Bronchial epithelial cell (primary cell): Measurements from ENCODE around the gene B3GALNT2. TPM values are rescaled to one million over a fixed set of nuclear protein-coding genes. Genes with fewer than 3 reads are reported as not detected.

Experiments
- DNase-seq: peaks from one replicate; pipeline ENCODE4 v3.0.0-alpha.2; 2010; ENCODE audit warnings: low read depth
- FAIRE-seq: peaks from 2 replicates; lab custom pipeline; 2011; peaks lifted over from hg19 to GRCh38; lab: Jason Lieb, UNC
- H3K27me3 ChIP-seq: 2 replicates; pipeline ENCODE4 v1.5.1; 2011; ENCODE audit warnings: low read length; ENCODE audit not compliant: control insufficient read depth, insufficient read depth
- H3K36me3 ChIP-seq: 2 replicates; pipeline ENCODE4 v1.5.1; 2011; ENCODE audit warnings: low read length; ENCODE audit not compliant: control insufficient read depth, insufficient read depth
- H3K4me3 ChIP-seq: 2 replicates; pipeline ENCODE4 v1.5.1; 2011; ENCODE audit warnings: mild to moderate bottlenecking, low read depth, low read length, control low read depth
- CTCF ChIP-seq: IDR thresholded peaks from 2 replicates; pipeline ENCODE4 v1.5.1; 2011; ENCODE audit warnings: mild to moderate bottlenecking, moderate library complexity, low read length, control low read depth, inconsistent platforms; ENCODE audit not compliant: insufficient read depth, severe bottlenecking
- total RNA-seq: library from RNA; depleted of rRNA; stranded (reverse); fragments of >200 nt; gene quantifications from 2 replicates; pipeline ENCODE4 v1.2.1, GENCODE V29; 2014

Gene B3GALNT2
- total RNA-seq, 1 donor from 2014 or later = 80.3 TPM

GRCh38 chr1:235441159-235441685, 63.0 kb downstream of the B3GALNT2 start:
- DNase-seq (no peak), FAIRE-seq (no peak)
- no peak for TF ChIP-seq CTCF
- Histone ChIP-seq H3K36me3 (peaks cover 9% of the 10 kb centered on the region), H3K27me3 (no peaks in the 10 kb centered on the region), H3K4me3 (no peak overlapping the region)

GRCh38 chr1:235434001-235434400, 70.3 kb downstream of the B3GALNT2 start:
- H3K4me3 ChIP-seq = no peak overlapping the region
- no peaks in the 10 kb centered on the region for H3K27me3 ChIP-seq
- no peak for DNase-seq
- no peak for TF ChIP-seq CTCF
- no peak for FAIRE-seq
- peaks cover 9% of the 10 kb centered on the region for H3K36me3 ChIP-seq

- TF ChIP-seq CTCF = no peak
- FAIRE-seq (no peak), DNase-seq (no peak)
- Histone ChIP-seq H3K36me3 (peaks cover 3% of the 10 kb centered on the region), H3K4me3 (no peak overlapping the region), H3K27me3 (no peaks in the 10 kb centered on the region)
Observed at GRCh38 chr1:235430991-235431390, 73.3 kb downstream of the B3GALNT2 start.

GRCh38 chr1:235429143-235429542, 75.1 kb downstream of the B3GALNT2 start:
- H3K36me3 ChIP-seq = peaks cover 3% of the 10 kb centered on the region
- no peak overlapping the region for H3K4me3 ChIP-seq
- DNase-seq (no peak), FAIRE-seq (no peak)
- TF ChIP-seq CTCF = no peak
- no peaks in the 10 kb centered on the region for H3K27me3 ChIP-seq

- no peak for TF ChIP-seq CTCF
- Histone ChIP-seq H3K4me3 (no peak overlapping the region), H3K36me3 (no peaks in the 10 kb centered on the region), H3K27me3 (no peaks in the 10 kb centered on the region)
- no peak for DNase-seq
- FAIRE-seq = no peak
Observed at GRCh38 chr1:235427447-235427846, 76.8 kb downstream of the B3GALNT2 start.

- FAIRE-seq (no peak), DNase-seq (no peak)
- Histone ChIP-seq H3K27me3 (no peaks in the 10 kb centered on the region), H3K4me3 (no peak overlapping the region), H3K36me3 (no peaks in the 10 kb centered on the region)
- no peak for TF ChIP-seq CTCF
Observed at GRCh38 chr1:235426680-235427079, 77.6 kb downstream of the B3GALNT2 start.
